DMS79 treated with DMSO at 0.1 percent for 48 hours (cell line): ENCODE results near the gene ACAD11.
A peak's percentile ranks its signal among the peaks of the same experiment; 100 is the strongest.
"Not testable (repeated sequence)": the region's sequence is repeated elsewhere in the genome, so short reads cannot be mapped to it uniquely, and the experiment has no call there.

Source experiments
- DNase-seq: peaks from one replicate; lab custom pipeline; 2025; lab: John Stamatoyannopoulos, UW

The ACAD11 gene

DNA sequence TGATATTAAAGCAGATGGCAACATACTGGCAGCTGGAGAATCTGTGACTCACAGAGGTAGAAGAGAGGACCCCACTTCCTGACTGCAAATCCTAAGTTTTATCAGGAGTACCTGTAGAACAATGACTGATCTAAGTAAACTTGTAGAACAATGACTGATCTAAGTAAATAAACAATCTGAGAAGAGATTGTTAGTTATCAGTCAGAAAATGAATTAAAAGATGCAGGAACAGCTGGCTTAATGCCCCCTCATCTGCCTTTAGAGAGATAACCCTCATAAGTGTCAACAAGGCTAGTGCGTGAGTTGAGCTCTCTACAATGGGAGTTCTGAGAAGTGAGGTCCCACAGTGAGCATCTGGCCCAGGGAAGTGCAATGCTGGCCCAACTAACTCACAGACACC lies 14.6 kb downstream of the ACAD11 start:
- no peak for DNase-seq

DNA sequence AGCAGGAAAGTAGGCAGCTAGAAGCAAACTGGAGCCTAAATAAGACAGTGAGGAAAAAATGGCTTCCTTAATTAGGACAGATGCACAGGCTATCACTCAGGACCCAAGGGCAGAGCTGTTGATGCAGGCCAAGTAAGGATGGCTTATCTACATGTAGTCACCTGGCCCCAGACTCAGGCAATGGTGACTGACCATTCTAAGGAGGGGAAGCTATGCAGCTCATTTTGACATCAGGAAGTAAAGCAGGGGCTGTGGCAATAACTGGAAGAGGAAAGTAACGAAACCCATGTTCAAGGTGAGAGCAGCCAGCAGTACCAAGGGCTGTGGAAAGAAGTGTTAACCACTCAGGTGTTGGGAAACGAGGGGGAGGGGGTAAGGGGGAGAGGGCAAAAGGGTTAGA lies 16.2 kb downstream of the ACAD11 start:
- DNase-seq = no peak

DNA sequence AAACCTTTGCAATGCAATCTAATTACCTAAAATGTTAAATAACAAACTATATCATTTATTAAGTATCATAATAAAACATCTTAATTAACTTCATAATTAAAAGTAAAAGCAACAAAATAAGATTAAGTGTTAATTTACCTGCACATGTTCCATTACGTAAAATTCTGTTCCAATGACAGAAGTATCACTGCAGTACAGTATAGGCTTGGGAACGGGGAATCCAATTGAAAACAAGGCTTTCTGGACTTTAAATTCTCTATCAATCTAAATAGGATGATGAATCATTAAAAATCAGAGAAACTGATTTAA lies 17.1 kb downstream of the ACAD11 start:
- DNase-seq = no peak

DNA sequence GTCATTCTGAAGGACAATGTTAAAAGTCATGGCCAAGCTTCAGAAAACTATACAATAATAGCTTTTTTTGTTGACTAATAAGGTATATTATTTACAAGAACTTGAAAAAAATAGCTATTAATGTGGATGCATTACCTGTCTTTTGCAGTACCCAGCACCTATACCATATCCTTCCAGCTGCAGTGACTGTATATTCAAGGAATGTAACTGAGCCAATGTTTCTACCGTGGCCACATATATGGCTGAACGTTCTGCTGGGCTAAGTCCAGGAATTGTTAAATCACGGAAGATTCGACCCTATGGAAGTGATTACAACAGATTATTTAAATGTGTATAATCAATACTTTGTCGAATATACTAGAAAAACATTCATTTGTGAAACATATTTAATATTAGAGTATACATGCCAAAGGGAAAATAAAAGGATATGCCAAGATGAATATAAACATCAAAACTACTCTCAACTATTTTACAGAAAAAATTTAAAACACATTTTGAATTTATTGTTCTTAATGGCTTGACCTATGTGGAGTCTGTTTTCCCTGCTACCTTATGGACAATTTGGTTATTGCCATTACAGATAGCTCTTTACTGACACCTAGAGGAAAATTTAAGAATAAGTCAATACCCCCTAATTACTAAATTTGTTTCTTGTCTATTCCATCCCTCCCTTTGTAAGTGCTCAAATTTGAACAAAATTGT lies 17.6 kb downstream of the ACAD11 start:
- DNase-seq = peak; percentile 60

DNA sequence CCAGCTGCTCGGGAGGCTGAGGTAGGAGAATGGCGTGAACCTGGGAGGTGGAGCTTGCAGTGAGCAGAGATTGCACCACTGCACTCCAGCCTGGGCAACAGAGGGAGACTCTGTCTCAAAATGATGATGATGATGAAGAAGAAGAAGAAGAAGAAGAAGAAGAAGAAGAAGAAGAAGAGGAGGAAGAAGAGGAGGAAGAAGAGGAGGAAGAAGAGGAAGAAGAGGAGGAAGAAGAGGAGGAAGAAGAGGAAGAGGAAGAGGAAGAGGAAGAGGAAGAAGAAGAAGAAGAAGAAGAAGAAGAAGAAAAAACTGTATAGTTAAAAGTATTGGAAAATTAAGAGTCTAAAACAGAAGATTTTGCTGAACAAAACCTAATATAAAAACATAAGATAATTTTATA lies 18.2 kb downstream of the ACAD11 start:
- DNase-seq = not testable (repeated sequence)

DNA sequence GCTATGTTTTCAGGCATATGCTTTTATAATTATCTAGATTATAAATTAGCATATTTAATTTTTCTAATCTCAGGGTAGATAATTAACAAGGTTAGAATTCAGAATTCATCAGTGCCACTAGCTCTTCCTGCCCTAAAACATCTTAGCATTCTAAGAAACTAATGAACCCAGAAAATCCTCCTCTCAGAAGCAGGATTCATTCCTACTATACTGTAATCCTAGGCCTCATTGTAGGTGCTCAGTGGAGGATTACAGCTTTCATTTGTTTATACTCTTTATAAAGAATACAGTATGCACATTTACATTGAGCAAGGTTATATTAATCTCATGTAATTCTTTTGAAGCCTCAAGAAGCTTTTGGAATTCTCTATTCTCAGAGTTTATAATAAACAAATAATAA lies 20.9 kb downstream of the ACAD11 start:
- DNase-seq = no peak

DNA sequence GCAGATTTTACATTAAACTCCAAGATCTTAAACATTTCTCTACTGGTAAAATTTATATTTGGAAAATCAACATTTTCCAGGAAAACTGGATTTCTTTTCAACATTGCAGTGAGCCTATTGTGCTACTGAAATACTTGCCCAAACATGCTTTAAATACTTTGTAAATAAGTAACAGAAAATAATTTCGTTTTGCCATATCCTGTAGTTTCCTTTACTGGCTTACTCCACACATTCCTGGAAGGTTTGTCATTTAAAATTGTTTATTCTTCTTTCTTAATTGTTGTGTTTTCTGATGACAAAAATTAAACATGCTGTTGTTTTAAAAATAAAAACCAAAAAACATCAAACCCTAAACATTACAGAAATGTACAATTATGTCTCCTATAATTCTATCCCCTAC lies 22.0 kb downstream of the ACAD11 start:
- no peak for DNase-seq

DNA sequence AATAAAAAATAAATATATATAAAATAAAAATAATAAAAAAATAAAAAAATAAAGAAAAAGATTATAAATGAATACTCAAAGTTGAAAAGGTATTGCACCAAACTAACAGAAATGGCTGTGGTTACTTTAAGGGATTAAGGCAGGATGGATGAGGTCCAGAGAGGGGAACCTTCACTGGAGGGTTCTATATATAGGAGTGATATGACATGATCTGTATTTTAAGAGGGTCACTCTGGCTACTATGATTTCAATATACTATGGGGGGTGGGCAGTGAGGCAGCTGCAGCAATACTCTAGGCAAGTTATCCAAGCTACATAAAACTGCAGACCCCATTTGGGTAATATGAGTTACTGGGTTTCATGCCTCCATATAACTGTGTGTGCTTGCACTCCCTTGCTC lies 24.6 kb downstream of the ACAD11 start:
- no peak for DNase-seq

DNA sequence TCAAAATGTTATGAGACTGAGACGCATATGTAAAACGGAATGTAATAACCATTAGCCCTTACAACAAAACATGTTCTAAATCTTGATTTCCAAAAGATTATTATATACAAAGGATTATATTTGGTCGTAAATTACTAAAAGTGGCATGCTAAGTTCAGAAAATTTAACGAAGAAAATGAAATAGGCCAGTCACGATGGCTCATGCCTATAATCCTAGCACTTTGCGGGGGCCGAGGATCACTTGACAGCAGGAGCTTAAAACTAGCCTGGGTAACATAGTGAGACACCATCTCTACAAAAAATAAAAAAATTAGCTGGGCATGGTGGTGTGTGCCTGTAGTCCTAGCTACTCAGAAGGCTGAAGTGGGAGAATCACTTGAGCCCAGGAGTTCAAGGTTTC lies 29.0 kb downstream of the ACAD11 start:
- no peak for DNase-seq

DNA sequence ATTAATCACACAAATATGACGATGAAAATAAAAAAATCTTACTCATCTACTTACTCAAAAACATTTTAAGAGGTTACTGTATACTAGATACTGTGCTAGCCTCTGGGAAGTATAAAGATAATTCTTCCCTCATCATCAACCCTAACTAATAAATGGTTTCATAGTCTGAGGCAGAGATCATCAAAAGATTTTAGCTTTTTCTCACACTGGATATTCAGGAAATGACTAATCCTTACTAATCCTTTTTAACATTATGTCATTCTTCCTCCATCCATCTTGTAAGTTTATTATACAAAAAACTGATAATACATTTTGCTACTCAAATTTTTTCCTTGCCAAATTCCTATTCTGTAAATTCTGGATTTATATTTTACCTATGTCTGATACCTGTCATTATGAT lies 29.7 kb downstream of the ACAD11 start:
- no peak for DNase-seq

DNA sequence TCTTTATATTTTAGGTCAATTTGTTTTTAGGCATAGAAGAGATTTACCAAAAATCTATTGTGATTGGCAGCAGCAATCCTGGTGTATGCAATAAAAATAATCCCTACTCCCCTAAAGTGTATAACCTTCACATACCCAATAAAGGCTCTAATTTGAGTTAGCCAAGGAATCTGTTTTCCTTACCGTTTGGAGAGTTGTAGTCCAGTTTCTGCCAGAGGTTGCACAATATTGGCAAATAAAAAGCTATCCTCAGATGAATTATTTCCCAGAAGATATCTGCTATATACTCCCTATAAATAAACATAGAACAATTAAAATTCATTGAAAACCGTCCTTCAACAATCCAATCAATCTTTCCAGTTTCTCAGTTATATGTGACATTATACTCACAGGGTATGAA lies 31.5 kb downstream of the ACAD11 start:
- no peak for DNase-seq

DNA sequence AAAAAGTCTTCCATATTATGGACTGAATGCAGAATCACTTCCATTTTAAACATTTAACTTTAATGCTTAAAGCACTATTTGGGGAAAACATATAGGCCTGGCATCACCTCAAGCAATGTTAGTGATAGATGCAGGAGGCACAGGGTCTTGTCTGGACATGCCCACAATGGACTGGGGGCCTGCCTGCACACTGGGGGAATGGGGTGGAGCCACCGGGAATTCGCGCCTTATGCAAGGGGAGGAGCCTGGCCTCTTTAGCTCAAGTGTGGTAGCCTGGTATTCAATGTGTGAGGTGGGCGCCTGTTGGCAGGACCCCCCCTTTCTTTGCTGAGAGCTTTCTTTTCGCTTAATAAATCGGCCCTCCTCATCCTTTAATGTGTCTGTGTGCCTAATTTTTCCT lies 32.7 kb downstream of the ACAD11 start:
- no peak for DNase-seq

DNA sequence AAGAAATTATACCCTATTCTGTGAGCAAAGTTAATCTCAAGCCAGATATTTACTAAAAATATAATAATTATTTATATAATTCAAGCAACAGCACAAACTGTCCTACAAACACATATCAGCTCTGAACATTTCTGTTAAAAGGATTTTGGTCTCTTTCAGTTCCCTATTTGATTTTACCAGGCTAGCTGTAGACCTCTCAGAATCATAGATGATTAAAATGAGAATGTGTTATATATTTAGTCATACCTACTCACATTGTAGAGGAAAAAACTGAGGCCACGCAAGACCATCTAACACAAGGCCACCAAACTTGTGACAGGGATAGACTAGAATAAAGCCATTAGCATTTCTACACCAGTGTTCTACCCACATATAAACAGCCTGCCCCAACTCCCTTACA lies 34.0 kb downstream of the ACAD11 start:
- DNase-seq = no peak

DNA sequence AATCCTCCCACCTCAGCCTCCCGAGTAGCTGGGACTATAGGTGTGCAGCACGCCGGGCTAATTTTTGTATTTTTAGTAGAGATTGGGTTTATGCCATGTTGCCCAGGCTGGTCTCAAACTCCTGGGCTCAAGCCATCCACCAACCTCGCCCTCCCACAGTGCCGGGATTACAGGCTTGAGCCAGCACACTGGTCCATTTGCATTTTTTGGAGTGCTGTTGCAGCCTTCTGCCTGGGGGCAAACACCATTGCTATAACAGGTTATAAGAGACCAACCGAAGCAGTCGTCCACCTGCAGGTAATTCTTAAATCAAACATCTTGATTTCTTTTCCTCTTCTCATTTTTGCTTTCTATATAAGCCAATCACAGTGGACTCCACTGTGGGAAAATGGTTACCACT lies 34.8 kb downstream of the ACAD11 start:
- DNase-seq = no peak

DNA sequence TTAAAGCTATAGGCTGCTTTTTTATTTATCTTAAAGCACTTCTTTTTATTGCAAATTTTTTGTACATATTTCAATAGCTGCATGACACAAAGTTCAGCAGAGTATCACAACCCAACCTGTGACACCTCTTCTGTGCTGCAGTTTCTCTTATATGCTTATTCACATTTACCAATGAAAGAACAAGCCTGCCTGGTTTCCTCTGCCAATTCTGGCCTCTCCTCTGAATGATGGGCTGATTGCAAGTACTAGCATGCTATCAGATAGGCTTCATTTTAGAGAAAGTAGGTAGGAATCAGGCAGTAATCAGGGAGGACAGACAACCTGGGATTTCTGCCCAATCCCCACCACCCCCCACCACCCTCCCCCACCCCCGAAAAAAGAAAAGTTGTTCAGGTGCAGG lies 36.0 kb downstream of the ACAD11 start:
- no peak for DNase-seq

DNA sequence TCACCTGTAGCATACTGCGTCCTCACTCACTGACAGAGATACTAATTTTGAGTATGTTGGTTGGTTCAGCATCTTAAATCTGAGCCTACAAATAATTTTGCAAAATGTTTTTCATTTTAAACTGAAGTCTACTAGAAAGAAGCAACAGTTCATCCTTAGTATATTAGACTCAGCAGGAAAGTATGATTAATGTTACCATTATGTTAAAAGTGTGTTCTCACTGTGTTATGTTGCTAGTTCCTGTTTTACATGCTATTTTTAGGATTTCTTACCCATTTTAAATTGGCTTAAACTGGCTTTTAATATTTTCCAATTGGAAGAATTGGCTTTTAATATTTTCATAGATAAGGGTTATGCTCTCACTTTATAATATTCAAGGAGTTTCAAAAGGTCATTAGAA lies 36.8 kb downstream of the ACAD11 start:
- no peak for DNase-seq

DNA sequence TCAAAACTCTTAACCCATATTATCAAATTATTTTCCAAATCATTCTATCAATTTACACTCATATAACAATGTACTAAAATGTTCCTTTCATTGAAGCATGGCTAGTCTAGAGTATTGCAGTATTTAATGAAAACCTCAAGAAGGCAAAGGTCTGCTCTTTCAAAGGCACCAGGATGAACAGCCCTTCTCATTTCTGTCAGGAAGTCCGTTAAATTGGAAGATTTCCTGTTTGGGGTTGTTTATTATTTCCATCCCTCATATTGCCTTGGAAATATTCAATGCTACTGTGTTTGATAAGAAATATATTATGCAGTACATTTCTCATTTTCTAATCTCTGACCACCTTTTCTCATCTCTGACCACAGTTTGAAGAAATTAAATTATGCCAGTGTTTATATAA lies 37.5 kb downstream of the ACAD11 start:
- no peak for DNase-seq

DNA sequence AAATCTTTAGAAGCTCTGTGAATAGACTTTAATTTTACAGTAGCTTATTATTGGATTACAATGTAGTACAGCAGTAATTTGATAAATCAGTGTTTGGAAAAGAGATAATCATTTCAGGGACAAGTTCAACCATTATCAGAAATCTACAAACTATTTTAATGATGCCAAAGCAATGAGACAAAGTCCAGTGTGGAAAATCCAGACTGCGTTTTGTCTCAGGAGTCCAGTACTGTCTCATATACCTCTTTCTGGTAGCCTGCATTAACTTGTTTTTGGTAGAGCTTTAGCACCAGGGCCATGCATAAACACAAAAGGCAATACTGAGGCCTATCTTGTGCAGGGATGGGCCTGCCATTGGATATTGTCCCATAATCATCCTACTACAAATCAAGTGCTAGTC lies 42.8 kb downstream of the ACAD11 start:
- no peak for DNase-seq

DNA sequence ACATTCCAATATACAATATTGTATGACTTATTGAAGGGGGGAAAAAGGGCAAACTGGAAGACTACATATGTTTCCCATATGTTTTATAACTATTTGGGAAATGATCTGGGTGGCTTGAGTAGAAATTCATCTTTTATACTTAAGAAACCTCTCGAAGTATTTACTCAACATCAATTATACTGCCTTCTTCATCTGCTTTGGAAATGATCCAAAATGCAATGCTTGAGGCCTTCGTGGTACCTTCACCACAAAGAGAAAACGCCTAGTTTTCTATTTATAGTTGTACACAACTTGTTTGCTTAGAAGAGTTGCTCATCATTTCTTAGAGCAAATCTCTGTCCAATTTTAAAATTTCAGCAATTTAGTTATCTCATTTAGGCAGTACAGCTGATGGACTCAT lies 43.7 kb downstream of the ACAD11 start:
- peak; percentile 26 for DNase-seq

DNA sequence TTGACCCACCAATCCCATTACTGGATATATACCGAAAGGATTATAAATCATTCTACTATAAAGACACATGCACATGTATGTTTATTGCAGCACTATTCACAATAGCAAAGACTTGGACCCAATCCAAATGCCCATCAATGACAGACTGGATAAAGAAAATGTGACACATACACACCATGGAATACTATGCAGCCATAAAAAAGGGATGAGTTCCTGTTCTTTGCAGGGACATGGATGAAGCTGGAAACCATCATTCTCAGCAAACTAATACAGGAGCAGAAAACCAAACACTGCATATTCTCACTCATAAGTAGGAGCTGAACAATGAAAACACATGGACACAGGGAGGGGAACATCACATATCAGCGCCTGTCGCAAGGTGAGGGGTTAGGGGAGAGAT lies 44.3 kb downstream of the ACAD11 start:
- DNase-seq = not testable (repeated sequence)

DNA sequence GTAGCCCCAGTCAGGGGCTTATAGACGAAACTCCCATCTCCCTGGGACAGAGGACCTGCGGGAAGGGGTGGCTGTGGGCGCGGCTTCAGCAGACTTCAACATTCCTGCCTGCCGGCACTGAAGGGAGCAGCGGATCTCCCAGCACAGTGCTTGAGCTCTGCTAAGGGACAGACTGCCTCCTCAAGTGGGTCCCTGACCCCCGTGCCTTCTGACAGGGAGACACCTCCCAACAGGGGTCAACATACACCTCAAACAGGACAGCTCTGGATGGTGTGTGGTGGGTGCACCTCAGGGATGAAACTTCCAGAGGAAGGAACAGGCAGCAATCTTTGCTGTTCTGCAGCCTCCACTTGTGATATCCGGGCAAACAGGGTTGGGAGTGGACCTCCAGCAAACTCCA lies 53.0 kb downstream of the ACAD11 start:
- not testable (repeated sequence) for DNase-seq

DNA sequence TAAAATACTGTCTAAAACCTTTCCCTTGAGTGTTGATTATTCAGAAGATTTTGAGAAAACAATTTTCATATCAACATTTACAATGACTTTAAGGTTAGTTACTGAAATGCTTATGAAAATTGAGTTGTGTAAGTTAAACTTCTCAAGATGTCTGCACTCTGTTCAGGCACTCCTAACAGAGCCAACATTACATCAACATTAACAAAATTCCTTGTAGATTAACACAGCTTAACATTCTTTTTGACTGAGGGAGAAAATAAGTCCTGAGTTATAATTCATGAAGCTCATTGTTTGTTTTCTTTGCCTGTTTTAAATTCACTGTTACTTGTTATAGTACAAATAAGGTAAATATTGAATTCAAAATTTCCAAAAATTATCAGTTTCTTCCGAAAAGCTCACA lies 53.5 kb downstream of the ACAD11 start:
- DNase-seq = no peak

DNA sequence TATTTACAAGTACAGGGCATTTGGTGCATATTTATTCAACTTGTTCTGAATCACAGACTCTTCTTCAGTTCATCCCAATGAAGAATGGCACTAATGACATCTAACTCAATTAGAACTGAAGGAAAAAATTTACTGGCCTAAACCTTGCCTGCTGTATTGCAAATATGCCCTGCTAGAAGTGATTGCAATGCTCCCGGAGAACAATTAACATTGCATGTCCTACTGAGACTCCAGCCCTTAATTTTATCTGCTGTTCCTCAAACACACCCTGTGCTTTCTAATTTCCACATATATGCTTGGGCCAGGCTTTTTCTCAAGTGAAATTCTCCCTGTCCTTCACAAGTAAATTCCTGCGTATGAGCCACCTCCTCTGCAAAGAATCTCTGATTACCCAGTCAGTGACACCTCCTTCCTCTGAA lies 54.2 kb downstream of the ACAD11 start:
- DNase-seq = no peak

DNA sequence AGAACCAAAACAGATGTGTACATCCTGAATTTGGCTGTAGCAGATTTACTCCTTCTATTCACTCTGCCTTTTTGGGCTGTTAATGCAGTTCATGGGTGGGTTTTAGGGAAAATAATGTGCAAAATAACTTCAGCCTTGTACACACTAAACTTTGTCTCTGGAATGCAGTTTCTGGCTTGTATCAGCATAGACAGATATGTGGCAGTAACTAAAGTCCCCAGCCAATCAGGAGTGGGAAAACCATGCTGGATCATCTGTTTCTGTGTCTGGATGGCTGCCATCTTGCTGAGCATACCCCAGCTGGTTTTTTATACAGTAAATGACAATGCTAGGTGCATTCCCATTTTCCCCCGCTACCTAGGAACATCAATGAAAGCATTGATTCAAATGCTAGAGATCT lies 59.0 kb downstream of the ACAD11 start:
- not testable (repeated sequence) for DNase-seq

DNA sequence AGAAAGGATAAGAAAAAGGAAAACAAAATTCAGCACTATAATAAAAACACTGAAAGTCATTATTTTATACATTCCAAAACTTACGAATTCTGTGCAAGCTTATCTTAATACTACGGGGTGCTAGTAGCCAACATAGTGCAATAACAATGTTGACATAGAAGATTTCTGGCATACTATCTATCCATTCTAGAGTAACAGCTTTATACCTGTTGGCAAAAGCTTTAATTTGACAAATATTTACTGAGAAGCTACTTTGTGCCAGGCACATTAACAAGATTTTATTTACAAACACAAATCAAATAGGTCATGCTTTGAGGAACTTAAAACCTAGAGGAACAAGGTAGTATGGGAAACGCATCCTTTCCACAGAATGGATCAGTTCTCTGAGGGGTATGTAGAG lies 61.4 kb downstream of the ACAD11 start:
- DNase-seq = no peak
